Type B pancreatic cell (in vitro differentiated cells): ENCODE results near the gene LCE3B. TPM values are rescaled to one million over a fixed set of nuclear protein-coding genes. Genes with fewer than 3 reads are reported as not detected.

ENCODE experiments used
- DNase-seq: peaks from one replicate; pipeline ENCODE4 v3.0.0; 2021; ENCODE audit warnings: mixed read lengths; ENCODE audit not compliant: unreplicated experiment; ENCODE audit errors: extremely low spot score
- H3K27ac Mint-ChIP-seq: 2 replicates; pipeline ENCODE4 v1.8.0; 2021; ENCODE audit warnings: mild to moderate bottlenecking, mixed read lengths
- H3K27me3 Mint-ChIP-seq: 2 replicates; pipeline ENCODE4 v1.8.0; 2021; ENCODE audit warnings: mixed read lengths
- H3K36me3 Mint-ChIP-seq: 2 replicates; pipeline ENCODE4 v1.8.0; 2021; ENCODE audit warnings: mixed read lengths
- H3K4me1 Mint-ChIP-seq: one replicate; pipeline ENCODE4 v1.8.0; 2021; ENCODE audit warnings: mixed read lengths; ENCODE audit not compliant: unreplicated experiment
- H3K4me3 Mint-ChIP-seq: 2 replicates; pipeline ENCODE4 v1.8.0; 2021; ENCODE audit warnings: mild to moderate bottlenecking, mixed read lengths
- H3K9me3 Mint-ChIP-seq: 2 replicates; pipeline ENCODE4 v1.8.0; 2021; ENCODE audit warnings: mixed read lengths
- CTCF ChIP-seq: fragments of 200-600 bp; sonication (generic); conservative IDR thresholded peaks from 2 replicates; pipeline ENCODE4 v1.5.0; 2021; ENCODE audit warnings: antibody characterized with exemption, mild to moderate bottlenecking
- total RNA-seq: library from RNA; stranded (reverse); gene quantifications from 2 replicates; pipeline ENCODE4 v1.2.1, GENCODE V29; 2021; ENCODE audit warnings: low replicate concordance

LCE3B gene
- total RNA-seq, 1 donor from 2014 or later, result not detected

GRCh38 chr1:152658649-152659048 is 45.0 kb downstream of the LCE3B start:
- no peaks in the 10 kb centered on the region for H3K4me1 Mint-ChIP-seq
- no peak overlapping the region for H3K27ac Mint-ChIP-seq
- H3K4me3 Mint-ChIP-seq, result no peak overlapping the region
- no peaks in the 10 kb centered on the region for H3K9me3 Mint-ChIP-seq
- TF ChIP-seq CTCF, result no peak
- H3K36me3 Mint-ChIP-seq, result no peaks in the 10 kb centered on the region
- no peak for DNase-seq
- no peaks in the 10 kb centered on the region for H3K27me3 Mint-ChIP-seq

GRCh38 chr1:152663098-152663497 is 49.5 kb downstream of the LCE3B start, which contains the start of gene LCE2D:
TSS of gene LCE2D (plus strand) at chr1:152663380. CDS start at chr1:152664106, 726 bp downstream.
- Mint-ChIP-seq H3K9me3 (no peaks in the 10 kb centered on the region), H3K27ac (no peak within 1 kb of the TSS), H3K4me1 (no peaks in the 10 kb centered on the region), H3K36me3 (no peaks in the 10 kb centered on the region), H3K4me3 (no peak within 1 kb of the TSS), H3K27me3 (no peaks in the 10 kb centered on the region)
- no peak for DNase-seq
- no peak for TF ChIP-seq CTCF

Other genes starting within 250 kb of the LCE3B start
- not detected in 2 replicates for gene CRNN, start 199.5 kb upstream of the LCE3B start, total RNA-seq
- gene LCE5A, start 103.0 kb upstream of the LCE3B start, total RNA-seq, result not detected in 2 replicates
- not detected in 2 replicates for gene CRCT1, start 99.3 kb upstream of the LCE3B start, total RNA-seq
- gene LCE3E, start 47.0 kb upstream of the LCE3B start, total RNA-seq, result not detected in 2 replicates
- not detected in 2 replicates for gene LCE3D, start 33.3 kb upstream of the LCE3B start, total RNA-seq
- gene LCE3C, start 13.6 kb upstream of the LCE3B start, total RNA-seq, result not detected in 2 replicates
- gene LCE3A, start 9.3 kb downstream of the LCE3B start, total RNA-seq, result not detected in 2 replicates
- gene LCE2D, start 49.6 kb downstream of the LCE3B start, total RNA-seq, result not detected in 2 replicates
- not detected in 2 replicates for gene LCE2C, start 61.5 kb downstream of the LCE3B start, total RNA-seq
- not detected in 2 replicates for gene LCE2B, start 72.3 kb downstream of the LCE3B start, total RNA-seq
- not detected in 2 replicates for gene LCE2A, start 84.5 kb downstream of the LCE3B start, total RNA-seq
- not detected in 2 replicates for gene LCE4A, start 94.3 kb downstream of the LCE3B start, total RNA-seq
- not detected in 2 replicates for gene KPRP, start 144.2 kb downstream of the LCE3B start, total RNA-seq
- gene LCE1F, start 161.3 kb downstream of the LCE3B start, total RNA-seq, result not detected in 2 replicates
- gene LCE1E, start 172.4 kb downstream of the LCE3B start, total RNA-seq, result not detected in 2 replicates
- not detected in 2 replicates for gene LCE1D, start 182.9 kb downstream of the LCE3B start, total RNA-seq
- not detected in 2 replicates for gene LCE1C, start 192.8 kb downstream of the LCE3B start, total RNA-seq
- gene LCE1B, start 198.2 kb downstream of the LCE3B start, total RNA-seq, result not detected in 2 replicates
- not detected in 2 replicates for gene LCE1A, start 213.7 kb downstream of the LCE3B start, total RNA-seq
- gene LCE6A, start 229.0 kb downstream of the LCE3B start, total RNA-seq, result not detected in 2 replicates
- gene LCE7A, start 246.2 kb downstream of the LCE3B start, total RNA-seq, result not detected in 2 replicates